ENCODE measurements around the gene RTL1. TPM values are rescaled to one million over a fixed set of nuclear protein-coding genes. Genes with fewer than 3 reads are reported as not detected.

The RTL1 gene
- total and polyA plus RNA-seq, 2 of the 8 experiments (the other 6 are each of a cell fraction or from before 2014, with no cell fraction given), result not detected

DNA sequence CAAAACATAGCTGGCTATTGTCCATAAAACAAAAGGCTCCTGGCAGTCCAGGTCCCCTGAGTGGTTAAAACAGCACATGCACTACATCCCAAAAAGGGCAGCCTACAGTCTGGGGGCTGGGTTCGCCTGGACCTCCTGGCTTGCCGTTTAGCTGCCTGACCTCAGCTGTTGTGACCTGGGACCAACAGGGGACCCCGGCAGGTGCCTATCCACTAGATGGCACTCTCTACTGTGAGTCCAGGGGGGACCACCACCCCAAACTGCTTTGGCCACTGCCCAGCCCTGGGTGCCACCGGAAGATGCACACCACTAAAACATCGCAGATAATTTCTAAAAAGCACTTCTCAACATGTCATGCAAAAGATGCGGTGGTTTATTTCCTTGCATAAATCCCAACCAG, 2.9 kb upstream of the RTL1 start:
- Histone ChIP-seq H2BK20ac (ENCODE audit: low read length) (no peak overlapping the region), H3K4me1 (replicated peaks in 1 of 4; ENCODE audit: control insufficient read depth in 3 of 4, insufficient read depth in 4 of 4, low read length in 3 of 4) (peaks cover 0 to 11% (median 2%) of the 10 kb centered on the region in 4 experiments; a peak in 3 of 7 replicates), H3K27me3 (replicated peaks in 1 of 4; ENCODE audit: control insufficient read depth in 3 of 4, extremely low read depth in 1 of 4, insufficient read depth in 3 of 4, low read length in 3 of 4) (peaks cover 3 to 29% (median 23%) of the 10 kb centered on the region in 4 experiments), H3K23me2 (ENCODE audit: low read depth, low read length) (peaks cover 3% of the 10 kb centered on the region), H3K4me3 (ENCODE audit: extremely low read depth in 1 of 4, insufficient read depth in 2 of 4, low read depth in 3 of 4, low read length in 4 of 4) (no peak overlapping the region), H3K36me3 (ENCODE audit: control insufficient read depth in 2 of 4, insufficient read depth in 4 of 4, low read length in 3 of 4) (no peaks in the 10 kb centered on the region), H3K18ac (ENCODE audit: extremely low read depth, low read length) (no peak overlapping the region), H4K91ac (replicated peaks; ENCODE audit: insufficient read length, low read length) (no peak overlapping the region), H2BK15ac (ENCODE audit: low read length) (no peak overlapping the region), H3K27ac (ENCODE audit: low read depth, low read length) (no peak overlapping the region), H3K4me2 (ENCODE audit: insufficient read depth in 1 of 2, low read depth in 2 of 2, low read length in 2 of 2) (no peak overlapping the region), H3K4ac (replicated peaks; ENCODE audit: insufficient read length, low read depth, low read length) (no peak overlapping the region), H3K79me1 (ENCODE audit: low read depth, low read length) (no peaks in the 10 kb centered on the region), H3K14ac (ENCODE audit: insufficient read length) (no peak overlapping the region), H2BK5ac (ENCODE audit: low read depth, low read length) (no peak overlapping the region), H3K9ac (replicated peaks in 1 of 4; ENCODE audit: extremely low read depth in 1 of 4, low read depth in 3 of 4, low read length in 3 of 4) (no peak overlapping the region), H2BK120ac (replicated peaks; ENCODE audit: low read depth, low read length) (no peak overlapping the region), H4K20me1 (replicated peaks in 1 of 2; ENCODE audit: control insufficient read depth in 1 of 2, insufficient read depth in 2 of 2, low read length in 2 of 2) (no peaks in the 10 kb centered on the region), H3K9me3 (ENCODE audit: insufficient read depth in 2 of 2, low read depth in 1 of 2, low read length in 1 of 2) (peaks cover 0 to 6% of the 10 kb centered on the region in 2 experiments; a peak in 1 of 4 replicates), H2AK5ac (ENCODE audit: low read depth, low read length) (no peak overlapping the region), H4K5ac (ENCODE audit: insufficient read length, low read depth, low read length) (no peak overlapping the region), H4K8ac (ENCODE audit: extremely low read depth, insufficient read depth, low read length) (no peak overlapping the region), H3K56ac (replicated peaks; ENCODE audit: insufficient read length, low read depth, low read length) (no peak overlapping the region), H2BK12ac (ENCODE audit: low read depth, low read length) (no peak overlapping the region), H3K79me2 (ENCODE audit: control insufficient read depth in 1 of 2, insufficient read depth in 2 of 2, low read length in 2 of 2) (no peaks in the 10 kb centered on the region), H2AFZ (ENCODE audit: low read length) (no peak overlapping the region), H3K23ac (ENCODE audit: insufficient read length) (no peak overlapping the region)
- WGBS, 2 experiments (ENCODE audit: extremely low coverage in 1 of 2, insufficient coverage in 1 of 2, insufficient read length in 1 of 2, insufficient replicate concordance in 2 of 2, low coverage in 1 of 2, low lambda C conversion rate in 2 of 2, missing lambda C conversion rate in 1 of 2), result 61% methylated on average over 6 of the region's 6 CpGs; no CpG with 5 or more reads in 1 of the 2 experiments
- FAIRE-seq (peak; percentile 57), DNase-seq (ENCODE audit: low read depth in 1 of 2, low spot score in 2 of 2) (peak in 1 of 2 experiments; percentile 68)
- ChIA-PET POLR2A (ENCODE audit: partially characterized antibody) (no interaction called here), CTCF (ENCODE audit: partially characterized antibody) (interaction anchor here (0.7 to 3.4 kb wide), 17 partner anchors 10 to 757 kb away, joined by 3 to 20 read pairs (median 5); no protein-coding TSS in a partner anchor)
- TF ChIP-seq, protein P1, sequence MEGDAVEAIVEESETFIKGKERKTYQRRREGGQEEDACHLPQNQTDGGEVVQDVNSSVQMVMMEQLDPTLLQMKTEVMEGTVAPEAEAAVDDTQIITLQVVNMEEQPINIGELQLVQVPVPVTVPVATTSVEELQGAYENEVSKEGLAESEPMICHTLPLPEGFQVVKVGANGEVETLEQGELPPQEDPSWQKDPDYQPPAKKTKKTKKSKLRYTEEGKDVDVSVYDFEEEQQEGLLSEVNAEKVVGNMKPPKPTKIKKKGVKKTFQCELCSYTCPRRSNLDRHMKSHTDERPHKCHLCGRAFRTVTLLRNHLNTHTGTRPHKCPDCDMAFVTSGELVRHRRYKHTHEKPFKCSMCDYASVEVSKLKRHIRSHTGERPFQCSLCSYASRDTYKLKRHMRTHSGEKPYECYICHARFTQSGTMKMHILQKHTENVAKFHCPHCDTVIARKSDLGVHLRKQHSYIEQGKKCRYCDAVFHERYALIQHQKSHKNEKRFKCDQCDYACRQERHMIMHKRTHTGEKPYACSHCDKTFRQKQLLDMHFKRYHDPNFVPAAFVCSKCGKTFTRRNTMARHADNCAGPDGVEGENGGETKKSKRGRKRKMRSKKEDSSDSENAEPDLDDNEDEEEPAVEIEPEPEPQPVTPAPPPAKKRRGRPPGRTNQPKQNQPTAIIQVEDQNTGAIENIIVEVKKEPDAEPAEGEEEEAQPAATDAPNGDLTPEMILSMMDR (IDR thresholded peaks at IDR 0.05; ENCODE audit: control extremely low read depth in 1 of 3, insufficient read depth in 1 of 3, low read depth in 1 of 3, low read length in 3 of 3), result peak; percentile 77 to 82 (median 79)
- TF ChIP-seq RAD21 (IDR thresholded peaks at IDR 0.05 in 1 of 2, conservative IDR thresholded peaks at IDR 0.05 in 1 of 2; ENCODE audit: low read depth in 2 of 2, low read length in 2 of 2) (peak; percentile 89 to 92), SP2 (IDR thresholded peaks at IDR 0.05; ENCODE audit: low read length) (no peak), NRF1 (IDR thresholded peaks at IDR 0.05; ENCODE audit: low read depth, low read length) (no peak)
- TF ChIP-seq, protein P2, sequence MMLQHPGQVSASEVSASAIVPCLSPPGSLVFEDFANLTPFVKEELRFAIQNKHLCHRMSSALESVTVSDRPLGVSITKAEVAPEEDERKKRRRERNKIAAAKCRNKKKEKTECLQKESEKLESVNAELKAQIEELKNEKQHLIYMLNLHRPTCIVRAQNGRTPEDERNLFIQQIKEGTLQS (IDR thresholded peaks at IDR 0.05; ENCODE audit: insufficient read depth, low read depth, low read length), result no peak

Measured in H1 (cell line).